Activated CD4-positive, alpha-beta T cell treated with anti-CD3 and anti-CD28 coated beads, Interleukin-2, amount 50 U/mL, for 1 hour (primary cell): ENCODE data around the gene PDE3A.

Source experiments
- DNase-seq: peaks from one replicate; pipeline ENCODE4 v3.0.0-alpha.2; 2020

Gene PDE3A

DNA sequence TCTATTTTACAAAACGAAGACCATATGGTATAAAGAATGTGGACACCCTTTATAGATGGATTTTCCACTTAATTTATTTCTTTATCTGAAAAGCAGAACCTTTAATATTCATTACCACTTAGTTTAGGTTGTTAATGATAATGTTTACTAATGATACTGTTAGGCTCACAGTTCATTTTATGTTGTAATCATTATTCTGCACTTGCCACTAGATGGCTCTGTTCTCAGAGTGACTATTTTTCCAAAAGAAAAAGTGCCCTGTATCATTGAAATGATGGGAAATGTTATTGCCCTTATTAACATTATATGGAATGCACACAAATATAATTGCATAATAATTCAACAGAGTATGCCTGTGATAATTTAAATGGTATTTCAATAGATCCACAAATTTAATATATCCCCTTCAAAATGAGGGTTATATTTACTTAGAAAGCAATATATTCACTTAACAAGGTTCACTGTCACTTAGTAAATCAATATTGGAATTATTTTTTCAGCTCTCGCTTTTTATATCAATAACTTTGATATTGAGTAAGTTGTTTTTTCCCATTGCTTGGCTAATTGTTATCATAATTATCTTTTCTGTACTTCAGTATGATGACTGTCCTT lies 95.7 kb downstream of the PDE3A start:
- DNase-seq: no peak

DNA sequence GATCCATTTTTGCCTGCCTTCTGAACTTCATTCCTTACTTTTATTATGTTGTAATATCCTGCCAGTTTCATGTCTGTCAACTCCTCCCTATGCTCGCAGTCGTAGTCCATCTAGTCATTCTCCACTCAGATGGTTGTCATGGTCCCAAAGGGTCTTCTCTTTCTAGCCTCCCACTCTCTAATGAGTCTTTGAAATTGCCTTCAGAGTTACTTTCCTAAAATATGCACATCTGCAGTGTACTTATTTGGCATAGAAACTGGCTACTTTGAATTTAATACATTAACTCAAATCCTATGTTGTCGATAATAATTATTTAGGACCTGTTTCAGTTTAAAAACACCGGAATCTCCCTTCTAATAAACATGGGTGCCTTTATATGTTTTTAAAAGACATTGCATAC lies 101.0 kb downstream of the PDE3A start:
- DNase-seq: no peak

- no peak for DNase-seq
Measured at GRCh38 chr12:20469756-20470155, 101.4 kb downstream of the PDE3A start.

GRCh38 chr12:20472102-20472782 lies 103.9 kb downstream of the PDE3A start:
- DNase-seq: no peak

DNA sequence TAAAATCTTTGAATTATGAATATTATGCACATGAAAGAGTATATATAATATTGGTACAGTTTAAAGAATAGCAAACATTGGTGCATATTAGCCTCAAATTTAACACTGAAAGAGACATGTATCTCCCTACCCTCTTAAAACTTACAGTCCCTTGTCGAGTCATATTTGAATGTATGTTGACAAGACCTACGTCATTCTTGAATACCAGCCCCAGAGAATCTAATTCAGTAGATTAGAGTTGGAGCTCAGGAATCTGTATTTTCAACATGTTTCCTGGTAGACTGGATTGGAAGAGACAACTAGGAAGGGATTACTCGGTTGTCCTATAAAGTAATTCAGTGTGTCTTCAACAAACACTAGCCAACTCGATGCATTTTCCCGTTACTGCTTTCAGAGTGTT lies 104.8 kb downstream of the PDE3A start:
- DNase-seq: no peak

DNA sequence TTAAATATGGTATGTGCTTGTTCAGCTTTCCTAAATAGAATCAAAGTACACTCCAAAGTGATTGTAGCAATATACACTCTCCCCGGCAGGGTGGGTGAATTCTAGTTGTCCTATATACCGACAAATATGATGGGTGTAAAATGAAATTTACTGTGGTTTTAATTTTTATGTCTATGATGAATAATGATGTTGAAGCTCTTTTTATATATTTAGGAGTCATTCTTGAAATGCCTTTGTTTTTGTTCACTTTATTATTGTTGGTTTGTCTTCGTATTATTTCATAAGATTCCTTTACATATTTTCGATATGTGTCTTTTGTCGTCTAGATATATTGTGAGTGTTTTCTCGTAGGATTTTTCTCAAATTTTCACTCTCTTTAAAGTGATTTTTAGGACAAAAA lies 105.7 kb downstream of the PDE3A start:
- no peak for DNase-seq

GRCh38 chr12:20474443-20474842 lies 106.1 kb downstream of the PDE3A start:
- DNase-seq: no peak

- no peak for DNase-seq
Measured at GRCh38 chr12:20475542-20475941, 107.2 kb downstream of the PDE3A start.

DNA sequence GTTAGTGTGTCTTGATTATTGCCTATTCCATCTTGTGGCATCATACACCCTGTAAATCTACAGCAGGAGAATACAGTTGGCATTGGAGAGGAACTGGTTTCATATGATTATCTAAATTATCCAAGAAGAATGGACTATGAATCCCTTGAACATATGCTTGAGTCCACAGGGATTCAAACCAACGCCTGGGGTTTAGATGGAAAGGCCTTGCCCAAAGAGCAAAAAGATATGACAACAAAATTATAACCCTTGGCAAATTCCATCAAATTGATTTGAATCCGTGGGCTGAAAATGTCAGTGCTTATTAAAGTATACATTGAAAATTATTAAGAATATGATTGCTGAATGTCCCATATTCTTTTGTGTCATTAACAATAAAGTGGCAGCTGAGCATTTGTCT lies 108.2 kb downstream of the PDE3A start:
- DNase-seq: no peak

- no peak for DNase-seq
Measured at GRCh38 chr12:20477255-20477654, 108.9 kb downstream of the PDE3A start.

- DNase-seq: no peak
Measured at GRCh38 chr12:20477672-20478071, 109.3 kb downstream of the PDE3A start.

- DNase-seq: no peak
Measured at GRCh38 chr12:20482491-20483054, 114.2 kb downstream of the PDE3A start.

DNA sequence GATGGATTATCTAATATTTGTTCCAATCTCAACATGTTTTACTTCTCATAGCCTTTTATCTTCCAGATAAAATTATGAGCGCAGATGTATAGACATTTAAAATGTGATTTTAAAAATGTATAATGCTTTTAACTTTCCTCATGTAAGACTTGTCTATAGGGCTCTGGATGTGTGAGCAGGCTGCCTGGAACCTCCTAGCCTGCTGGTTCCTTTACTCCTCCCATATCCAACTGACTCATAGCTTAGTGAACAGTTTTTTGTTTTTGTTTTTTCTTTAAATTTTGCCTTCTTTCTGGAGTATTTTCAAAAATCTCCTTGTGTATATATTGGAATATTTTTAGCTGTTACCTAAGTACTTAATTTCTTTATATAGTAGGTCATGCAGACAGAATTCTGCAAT lies 115.4 kb downstream of the PDE3A start:
- DNase-seq: no peak

DNA sequence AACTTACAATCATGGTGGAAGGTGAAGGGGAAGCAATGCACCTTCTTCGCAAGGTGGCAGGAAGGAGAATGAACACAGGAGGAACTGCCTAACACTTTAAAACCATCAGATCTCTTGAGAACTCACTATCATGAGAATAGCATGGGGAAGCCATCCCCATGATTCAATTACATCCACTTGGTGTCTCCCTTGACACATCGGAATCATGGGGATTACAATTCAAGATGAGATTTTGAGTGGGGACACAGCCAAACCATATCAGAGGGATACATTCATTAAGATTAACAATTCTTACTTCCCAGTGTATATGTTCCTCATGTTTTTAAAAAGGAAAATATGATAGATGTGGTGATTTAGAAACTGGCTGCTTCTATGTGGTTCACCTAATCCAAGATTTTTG lies 117.9 kb downstream of the PDE3A start:
- no peak for DNase-seq

DNA sequence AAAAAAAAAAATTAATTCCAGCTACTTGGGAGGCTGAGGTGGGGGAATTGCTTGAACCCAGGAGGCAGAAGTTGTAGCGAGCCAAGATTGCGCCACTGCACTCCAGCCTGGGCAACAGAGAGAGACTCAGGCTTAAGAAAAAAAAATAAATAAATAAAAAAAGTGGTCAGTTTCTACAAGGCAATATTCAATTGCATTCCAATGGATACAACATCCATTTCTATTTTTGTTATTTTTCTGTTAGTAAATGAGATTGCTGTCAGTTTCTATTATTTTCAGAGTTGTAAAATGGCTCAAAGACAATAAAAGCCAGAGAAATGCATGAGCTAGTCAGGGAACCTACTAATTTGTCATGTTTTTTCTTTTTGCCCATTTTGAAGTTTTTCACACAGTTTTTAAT lies 119.2 kb downstream of the PDE3A start:
- DNase-seq: no peak

GRCh38 chr12:20489645-20490044 lies 121.3 kb downstream of the PDE3A start:
- DNase-seq: no peak

DNA sequence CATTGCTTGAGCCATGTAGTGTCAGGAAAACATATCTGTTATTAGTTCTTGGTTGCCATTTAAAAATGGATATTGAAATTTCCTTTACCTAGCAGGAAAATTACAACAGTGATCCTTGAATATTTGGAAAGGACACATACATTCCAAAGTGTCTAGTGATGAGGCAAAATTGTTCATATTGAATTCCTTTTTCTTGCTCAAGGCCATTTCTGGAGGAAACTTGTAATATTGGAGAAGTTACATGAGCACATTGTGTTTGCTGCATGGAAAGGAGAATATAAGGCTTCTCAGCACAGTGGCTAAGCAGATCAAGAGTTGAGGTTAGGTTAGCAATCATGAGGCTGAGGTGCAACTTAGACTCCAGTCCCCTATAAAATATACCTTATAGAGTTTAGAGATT lies 121.9 kb downstream of the PDE3A start:
- no peak for DNase-seq

DNA sequence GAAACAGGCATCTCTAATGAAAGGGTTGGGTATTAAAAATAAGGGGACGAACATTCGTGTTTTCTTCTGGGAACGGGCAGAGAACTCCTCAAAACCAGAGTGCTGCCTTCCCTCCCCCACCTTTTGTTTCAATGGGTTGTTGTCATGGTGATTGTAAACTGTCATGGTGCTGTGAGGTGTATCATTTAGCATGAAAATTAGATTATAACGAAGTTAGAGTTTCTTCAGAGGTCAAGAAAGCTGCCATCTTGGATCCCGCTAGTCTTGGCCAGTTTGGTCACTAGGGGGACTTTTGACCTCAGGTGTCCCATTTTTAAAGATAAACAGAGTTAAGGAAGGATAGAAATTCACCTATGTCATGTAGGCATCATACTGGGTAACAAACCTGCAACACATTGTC lies 123.0 kb downstream of the PDE3A start:
- DNase-seq: no peak

DNA sequence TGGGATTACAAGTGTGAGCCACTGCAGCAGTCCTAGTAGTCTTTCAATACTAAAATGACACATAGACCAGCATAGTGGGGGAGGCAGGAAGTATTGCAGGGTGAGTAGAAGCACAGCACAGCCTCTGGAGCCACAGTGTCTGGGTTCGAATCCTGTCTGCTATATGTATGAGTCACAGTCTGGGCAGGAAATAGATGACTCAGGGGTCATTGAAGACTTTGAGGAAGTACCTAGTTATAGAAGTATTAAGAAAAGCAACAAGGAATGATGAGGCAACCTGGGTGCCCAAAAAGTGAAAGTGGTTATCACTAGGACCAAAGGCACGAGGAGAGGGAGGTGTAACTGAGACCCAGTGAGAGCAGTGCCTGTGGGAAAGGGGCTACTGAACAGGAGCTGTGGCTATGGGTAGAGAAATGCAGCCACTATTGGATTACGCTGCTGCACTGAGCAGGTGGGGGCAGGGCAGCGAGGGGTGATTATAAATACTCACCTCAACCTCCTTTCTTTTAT lies 124.0 kb downstream of the PDE3A start:
- DNase-seq: no peak

DNA sequence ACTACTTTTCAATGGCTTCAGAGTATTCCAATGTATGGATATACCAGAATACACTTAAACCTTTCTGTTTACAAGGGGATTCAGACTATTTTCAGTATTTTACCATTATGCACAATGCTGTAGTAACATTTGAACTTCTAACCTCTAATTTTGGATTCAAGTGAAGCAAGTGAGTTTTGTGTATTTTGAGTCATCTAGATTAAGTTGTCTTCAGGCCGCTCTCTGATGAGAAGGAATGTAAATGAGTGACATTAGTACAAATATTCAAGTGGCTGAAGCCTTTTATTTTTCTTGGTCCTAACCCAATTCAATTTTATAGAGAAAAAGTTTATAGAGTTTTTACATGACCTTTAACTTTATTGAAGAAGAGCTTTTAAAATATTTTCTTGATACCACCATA lies 125.6 kb downstream of the PDE3A start:
- no peak for DNase-seq

DNA sequence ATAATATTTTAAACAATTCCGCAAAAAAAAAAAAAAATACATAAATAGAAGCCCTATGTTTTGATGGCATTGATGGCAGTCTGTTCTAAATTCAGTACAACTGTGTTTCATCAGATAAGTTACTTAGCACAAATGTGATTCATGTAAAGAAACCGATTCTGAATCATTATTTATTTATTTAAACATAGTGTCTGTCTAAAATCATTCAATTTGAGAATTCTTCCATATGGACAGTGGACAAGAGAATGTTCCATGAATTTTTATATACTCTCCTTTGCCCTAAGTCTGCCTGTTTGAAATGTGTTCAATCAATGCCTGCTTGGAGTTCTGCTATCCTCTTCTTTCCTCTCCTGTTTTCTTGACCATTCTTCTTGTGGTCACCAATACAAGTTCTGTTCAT lies 126.5 kb downstream of the PDE3A start:
- DNase-seq: no peak

DNA sequence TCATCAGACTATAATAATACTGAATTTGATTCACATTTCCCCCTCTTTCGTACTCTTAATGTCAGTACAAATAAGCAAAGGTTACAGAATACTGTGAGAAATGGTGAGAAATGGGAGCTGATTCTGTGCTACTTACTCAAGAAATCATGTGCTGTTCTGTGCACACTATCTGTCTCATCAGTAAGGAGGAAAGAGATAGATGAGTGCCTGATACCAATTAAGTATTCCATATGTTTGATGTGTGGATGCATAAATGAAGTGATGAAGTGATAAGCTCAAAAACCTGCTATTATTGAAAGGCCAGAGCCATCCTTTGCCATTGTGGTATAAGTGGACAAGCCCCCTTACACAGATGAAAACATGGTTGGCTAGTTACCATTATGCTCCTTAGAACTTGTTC lies 127.7 kb downstream of the PDE3A start:
- DNase-seq: no peak

DNA sequence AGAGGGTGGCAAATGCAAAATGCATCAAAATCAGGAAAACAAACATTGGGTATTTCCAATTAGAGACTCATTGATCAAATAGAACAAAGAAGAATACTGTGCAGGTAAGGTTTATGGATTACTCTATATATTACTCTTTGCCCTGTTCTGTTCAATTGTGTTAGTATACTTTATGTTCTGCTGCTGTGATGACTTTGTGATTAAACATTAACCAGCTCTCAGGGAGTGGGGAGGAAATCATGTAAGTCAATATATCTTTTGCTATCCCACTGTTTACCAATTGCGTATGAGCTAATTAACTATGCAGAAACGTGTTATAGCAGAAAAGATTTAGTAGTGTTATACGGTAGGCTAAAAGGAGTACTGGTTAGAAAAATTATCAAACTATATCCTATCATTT lies 129.4 kb downstream of the PDE3A start:
- no peak for DNase-seq

- no peak for DNase-seq
Measured at GRCh38 chr12:20501958-20502357, 133.6 kb downstream of the PDE3A start.

DNA sequence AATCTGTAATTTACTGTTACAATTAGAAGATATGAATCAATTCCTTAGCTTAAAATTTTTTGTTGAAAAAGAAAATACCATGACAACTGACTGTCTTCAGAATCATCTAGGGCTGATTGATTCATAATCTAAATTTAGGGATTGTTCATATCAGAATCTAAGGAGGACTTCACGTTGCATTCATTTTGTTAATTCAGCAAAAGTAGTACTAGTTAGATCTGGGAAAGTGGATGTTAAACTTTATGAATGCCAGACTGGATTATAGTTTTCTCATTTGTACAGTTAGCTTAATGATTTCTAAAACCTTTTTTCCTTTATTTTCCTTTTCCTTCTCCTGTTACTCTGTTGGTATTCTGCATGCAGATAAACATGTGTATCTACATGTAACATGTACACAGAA lies 135.5 kb downstream of the PDE3A start:
- no peak for DNase-seq
